WTC11 (cell line): ENCODE data around the gene MMP7.

Experiments
- ATF3 ChIP-seq: sonication (generic); formaldehyde crosslinking; conservative IDR thresholded peaks from 2 replicates; pipeline ENCODE4 v1.8.1; 2022; ENCODE audit warnings: mild to moderate bottlenecking, missing genetic modification reagents
- CBFB ChIP-seq: sonication (generic); formaldehyde crosslinking; IDR thresholded peaks from 2 replicates; pipeline ENCODE4 v1.8.1; 2022; ENCODE audit warnings: mild to moderate bottlenecking, low read depth, missing genetic modification reagents
- JUN ChIP-seq: sonication (generic); formaldehyde crosslinking; IDR thresholded peaks from 2 replicates; pipeline ENCODE4 v1.8.0; 2023; ENCODE audit warnings: mild to moderate bottlenecking, missing genetic modification reagents
- SMAD3 ChIP-seq: sonication (generic); formaldehyde crosslinking; IDR thresholded peaks from 2 replicates; pipeline ENCODE4 v1.8.0; 2022; ENCODE audit warnings: missing genetic modification reagents, mild to moderate bottlenecking, borderline replicate concordance
- ZNF671 ChIP-seq: fragments of 250-450 bp; sonication (Bioruptor Pico); IDR thresholded peaks from 2 replicates; pipeline ENCODE4 v1.8.0; 2021; ENCODE audit warnings: mild to moderate bottlenecking

GRCh38 chr11:102495161-102496042 is 35.1 kb downstream of the MMP7 start:
- TF ChIP-seq CBFB (CRISPR knock-in tag) (no peak), ATF3 (CRISPR knock-in tag) (no peak), ZNF671 (CRISPR knock-in tag) (no peak), JUN (CRISPR knock-in tag) (no peak), SMAD3 (no peak)
